GM21529 (cell line): ENCODE data around the gene GAS2L1.
"Not testable (repeated sequence)": the region's sequence is repeated elsewhere in the genome, so short reads cannot be mapped to it uniquely, and the experiment has no call there.

Source experiments
- ATAC-seq: cut with Tn5 transposase; IDR thresholded peaks from one replicate; pipeline ENCODE4 v1.9.1; 2021; ENCODE audit not compliant: unreplicated experiment

GAS2L1 gene

GRCh38 chr22:29341056-29341848 lies 34.8 kb downstream of the GAS2L1 start:
- no peak for ATAC-seq

- ATAC-seq = no peak
Measured at GRCh38 chr22:29341849-29342127, 35.3 kb downstream of the GAS2L1 start.

GRCh38 chr22:29342177-29342576 lies 35.7 kb downstream of the GAS2L1 start:
- no peak for ATAC-seq

GRCh38 chr22:29342577-29343312 lies 36.3 kb downstream of the GAS2L1 start:
- no peak for ATAC-seq

GRCh38 chr22:29343313-29343805 lies 36.9 kb downstream of the GAS2L1 start:
- no peak for ATAC-seq

GRCh38 chr22:29344137-29344536 lies 37.7 kb downstream of the GAS2L1 start:
- no peak for ATAC-seq

GRCh38 chr22:29344889-29345288 lies 38.4 kb downstream of the GAS2L1 start:
- not testable (repeated sequence) for ATAC-seq

GRCh38 chr22:29345932-29346331 lies 39.5 kb downstream of the GAS2L1 start:
- no peak for ATAC-seq

- no peak for ATAC-seq
Measured at GRCh38 chr22:29346659-29347058, 40.2 kb downstream of the GAS2L1 start.

- ATAC-seq = no peak
Measured at GRCh38 chr22:29348041-29348440, 41.6 kb downstream of the GAS2L1 start.

- ATAC-seq = no peak
Measured at GRCh38 chr22:29348956-29349355, 42.5 kb downstream of the GAS2L1 start.

- ATAC-seq = no peak
Measured at GRCh38 chr22:29351042-29351441, 44.6 kb downstream of the GAS2L1 start.

- no peak for ATAC-seq
Measured at GRCh38 chr22:29351891-29352290, 45.4 kb downstream of the GAS2L1 start.

- ATAC-seq = no peak
Measured at GRCh38 chr22:29352778-29353177, 46.3 kb downstream of the GAS2L1 start.

GRCh38 chr22:29353286-29353685 lies 46.8 kb downstream of the GAS2L1 start:
- no peak for ATAC-seq

- no peak for ATAC-seq
Measured at GRCh38 chr22:29353860-29354259, 47.4 kb downstream of the GAS2L1 start.

GRCh38 chr22:29357193-29357890 lies 50.9 kb downstream of the GAS2L1 start:
- ATAC-seq = not testable (repeated sequence)

GRCh38 chr22:29359469-29359868 lies 53.0 kb downstream of the GAS2L1 start:
- no peak for ATAC-seq
